Stimulated activated CD4-positive, alpha-beta T cell treated with anti-CD3 and anti-CD28 coated beads, Interleukin-12 subunit alpha, Interleukin-12 subunit beta, amount 100 ng/mL, for 24 hours (primary cell): ENCODE measurements around the gene ARAP3.

Experiments
- DNase-seq, 2 experiments: peaks; one replicate each; pipeline ENCODE4 v3.0.0-alpha.2; 2020; ENCODE audit warnings: low read depth in 2 of 2

ARAP3 gene

GRCh38 chr5:141672071-141672840, 9.8 kb downstream of the ARAP3 start:
- no peak for DNase-seq

GRCh38 chr5:141669520-141669919, 12.5 kb downstream of the ARAP3 start:
- DNase-seq = no peak

GRCh38 chr5:141668601-141669265, 13.3 kb downstream of the ARAP3 start:
- DNase-seq = no peak

GRCh38 chr5:141665995-141666940, 15.8 kb downstream of the ARAP3 start:
- no peak for DNase-seq

- DNase-seq = peak; percentile 54 to 74
Measured at GRCh38 chr5:141664733-141665461, 17.1 kb downstream of the ARAP3 start.

- DNase-seq = no peak
Measured at GRCh38 chr5:141663506-141663905, 18.5 kb downstream of the ARAP3 start.

GRCh38 chr5:141662028-141662427, 20.0 kb downstream of the ARAP3 start:
- no peak for DNase-seq

GRCh38 chr5:141657937-141658545, 24.0 kb downstream of the ARAP3 start:
- no peak for DNase-seq

GRCh38 chr5:141657404-141657803, 24.6 kb downstream of the ARAP3 start:
- DNase-seq = no peak

- no peak for DNase-seq
Measured at GRCh38 chr5:141656396-141656795, 25.6 kb downstream of the ARAP3 start.

- DNase-seq = no peak
Measured at GRCh38 chr5:141655020-141655419, 27.0 kb downstream of the ARAP3 start.

- DNase-seq = no peak
Measured at GRCh38 chr5:141654298-141654697, 27.7 kb downstream of the ARAP3 start.

- no peak for DNase-seq
Measured at GRCh38 chr5:141651728-141652105, 30.3 kb downstream of the ARAP3 start.

- DNase-seq = peak; percentile 68 to 77
Measured at GRCh38 chr5:141650851-141651727, 30.9 kb downstream of the ARAP3 start, which contains the start of gene FCHSD1. TSS of gene FCHSD1 (minus strand) at chr5:141651418. CDS start at chr5:141651368, 50 bp downstream.

- no peak for DNase-seq
Measured at GRCh38 chr5:141649972-141650371, 32.1 kb downstream of the ARAP3 start.

- no peak for DNase-seq
Measured at GRCh38 chr5:141649056-141649688, 32.9 kb downstream of the ARAP3 start.

- DNase-seq = no peak
Measured at GRCh38 chr5:141647851-141648250, 34.2 kb downstream of the ARAP3 start.

- no peak for DNase-seq
Measured at GRCh38 chr5:141647242-141647641, 34.8 kb downstream of the ARAP3 start.

GRCh38 chr5:141646026-141646425, 36.0 kb downstream of the ARAP3 start:
- no peak for DNase-seq
